Globus pallidus (tissue), 1 donor: Measurements from ENCODE around the gene MAOA.
A peak's percentile ranks its signal among the peaks of the same experiment; 100 is the strongest.
"Not testable (repeated sequence)": the region's sequence is repeated elsewhere in the genome, so short reads cannot be mapped to it uniquely, and the experiment has no call there.

Experiments
- DNase-seq: peaks from one replicate; pipeline ENCODE4 v3.0.0-alpha.2; 2015; ENCODE audit warnings: low spot score

MAOA gene

DNA sequence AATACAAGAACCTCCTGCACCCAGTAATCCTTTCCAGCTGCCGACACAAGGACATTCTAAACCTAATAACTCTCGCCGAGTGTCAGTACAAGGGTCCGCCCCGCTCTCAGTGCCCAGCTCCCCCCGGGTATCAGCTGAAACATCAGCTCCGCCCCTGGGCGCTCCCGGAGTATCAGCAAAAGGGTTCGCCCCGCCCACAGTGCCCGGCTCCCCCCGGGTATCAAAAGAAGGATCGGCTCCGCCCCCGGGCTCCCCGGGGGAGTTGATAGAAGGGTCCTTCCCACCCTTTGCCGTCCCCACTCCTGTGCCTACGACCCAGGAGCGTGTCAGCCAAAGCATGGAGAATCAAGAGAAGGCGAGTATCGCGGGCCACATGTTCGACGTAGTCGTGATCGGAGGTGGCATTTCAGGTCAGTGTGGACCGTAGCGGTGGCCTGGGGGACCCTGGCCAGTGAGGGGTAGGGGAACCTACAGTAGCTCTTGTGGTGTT lies at the start of gene MAOA:
TSS of gene MAOA (plus strand) at position 295 of the 490 bp plus-strand sequence. CDS start at position 338, 43 bp downstream.
- peak; percentile 47 for DNase-seq

DNA sequence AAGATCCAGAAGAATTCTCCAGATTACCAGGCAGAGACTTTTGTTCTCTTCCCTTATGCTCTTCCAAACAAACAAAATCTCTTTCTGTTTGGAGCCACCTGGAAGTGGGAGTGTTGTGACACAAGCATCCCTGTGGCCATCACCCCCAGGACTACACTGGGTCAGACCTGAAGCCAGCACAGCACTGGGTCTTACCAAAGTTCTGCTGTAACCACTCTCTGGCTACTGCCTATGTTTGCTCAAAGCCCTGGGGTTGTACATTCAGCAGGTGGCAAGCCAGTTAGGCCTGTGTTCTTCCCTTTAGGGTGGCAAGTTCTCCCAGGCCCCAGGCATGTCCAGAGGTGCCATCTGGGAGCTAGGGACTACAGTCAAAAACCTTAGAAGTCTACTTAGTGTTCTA lies 43.7 kb upstream of the MAOA start:
- DNase-seq = no peak

DNA sequence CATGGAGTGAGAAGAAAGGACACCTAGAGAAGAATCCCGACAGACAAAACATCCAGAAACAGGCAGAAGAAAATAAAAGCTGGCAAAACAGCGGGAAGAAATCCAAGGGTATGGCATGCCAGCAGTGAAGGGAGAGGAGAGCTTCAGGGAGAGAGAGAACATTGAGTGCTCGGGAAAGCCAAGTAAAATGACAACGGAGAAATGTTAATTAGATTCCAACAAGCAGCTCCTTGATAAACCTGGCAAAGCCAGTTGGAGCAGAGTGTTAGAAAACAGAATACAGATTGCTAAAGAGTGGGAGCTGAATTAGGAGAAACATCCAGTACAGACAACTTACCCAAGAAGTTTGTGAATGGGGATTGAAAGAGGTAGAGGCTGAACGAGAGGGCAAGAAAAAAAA lies 40.4 kb upstream of the MAOA start:
- peak; percentile 18 for DNase-seq

DNA sequence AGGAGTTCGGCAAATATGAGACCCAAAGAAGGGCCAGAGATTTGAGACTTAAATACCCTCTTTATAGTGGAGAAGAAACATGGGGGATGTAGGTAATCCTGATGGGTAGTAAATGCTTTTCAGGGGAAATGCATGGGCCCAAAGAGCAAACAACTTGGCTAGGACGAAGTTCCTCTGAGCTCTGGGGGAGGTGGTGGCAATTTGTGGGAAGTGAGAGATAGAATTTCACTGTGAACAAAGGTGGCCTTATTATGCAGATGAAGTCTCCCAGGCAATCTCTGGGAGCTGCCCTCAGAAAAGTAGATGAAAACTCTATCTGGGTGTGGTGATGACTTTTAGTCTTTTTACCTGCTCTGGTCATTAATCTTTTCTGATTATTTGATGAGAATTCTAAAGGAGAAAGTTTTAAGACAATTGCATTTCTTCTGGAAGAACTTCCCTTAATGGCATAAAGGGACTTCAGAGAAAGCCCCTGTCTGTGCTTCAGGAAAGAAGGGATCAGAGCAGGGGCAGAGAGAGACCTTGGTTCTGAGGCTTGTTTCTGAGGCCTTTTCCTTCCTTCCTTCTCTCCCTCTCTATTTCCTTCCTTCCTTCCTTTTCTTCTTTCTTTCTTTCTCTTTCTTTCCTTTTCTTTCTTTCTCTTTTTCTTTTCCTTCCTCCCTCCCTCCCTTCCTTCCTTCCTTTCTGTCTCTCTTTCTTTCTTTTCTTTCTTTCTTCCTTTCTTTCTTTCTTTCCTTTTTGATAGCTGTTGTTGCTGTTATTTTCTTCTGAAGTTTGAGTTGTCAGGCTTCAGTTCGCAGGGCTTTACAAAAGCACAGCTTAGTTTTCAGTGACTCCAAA lies 37.5 kb upstream of the MAOA start:
- DNase-seq = no peak

DNA sequence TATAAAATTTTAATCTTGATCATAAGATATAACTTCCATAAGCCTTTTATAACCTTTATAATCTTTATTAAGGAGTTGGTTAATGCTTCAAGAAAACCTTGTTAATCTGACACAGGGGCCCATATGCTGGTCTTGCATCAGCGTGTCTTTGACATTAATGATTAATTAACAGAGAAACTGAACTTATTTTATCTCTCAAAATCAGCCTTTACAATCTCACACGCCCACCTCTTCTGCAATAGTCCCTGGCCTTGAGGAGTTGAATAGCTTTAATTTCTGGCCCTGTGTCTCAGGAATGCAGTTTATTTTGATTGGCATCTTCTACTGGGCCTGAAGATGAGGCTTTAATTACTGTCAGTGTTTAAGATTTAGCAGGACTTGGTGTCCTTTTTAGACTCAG lies 36.2 kb upstream of the MAOA start:
- not testable (repeated sequence) for DNase-seq

DNA sequence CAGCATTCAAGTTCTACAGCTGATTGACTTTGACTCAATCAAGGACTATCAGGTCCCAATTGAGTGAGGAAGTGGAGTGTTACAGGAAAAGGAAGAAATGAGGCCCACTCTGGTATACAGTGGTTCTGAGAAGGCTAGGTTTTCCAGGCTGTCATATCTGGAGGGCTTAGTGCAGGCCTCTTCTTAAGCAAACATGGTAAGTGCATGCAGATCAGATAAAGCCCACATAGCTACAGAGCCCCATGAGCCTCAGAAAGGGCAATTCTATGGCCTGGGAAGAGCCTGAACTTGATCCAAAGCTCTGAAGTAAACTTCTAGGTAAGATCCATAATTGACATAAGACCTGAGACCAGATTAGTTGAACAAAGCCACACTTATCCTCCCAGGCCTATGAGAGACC lies 29.0 kb upstream of the MAOA start:
- DNase-seq = no peak

DNA sequence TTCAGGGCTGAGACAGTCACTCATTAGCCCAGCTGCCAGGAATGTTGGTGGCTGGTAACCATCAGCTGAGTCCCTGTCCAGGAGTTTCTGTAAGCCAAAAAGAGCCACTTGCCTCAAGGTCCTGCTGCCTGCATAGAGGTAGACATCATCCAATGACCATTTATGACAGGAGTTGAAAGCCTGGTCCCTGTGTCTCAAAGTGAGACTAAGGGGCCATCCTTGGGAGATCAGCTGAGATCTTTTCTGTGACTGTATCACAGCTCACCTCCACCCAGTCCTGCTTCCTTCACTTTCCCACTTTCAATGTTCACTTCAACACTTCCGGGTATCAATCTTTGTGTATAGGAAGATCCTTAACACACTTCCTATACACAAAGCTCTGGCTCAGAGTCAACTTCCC lies 28.4 kb upstream of the MAOA start:
- no peak for DNase-seq

DNA sequence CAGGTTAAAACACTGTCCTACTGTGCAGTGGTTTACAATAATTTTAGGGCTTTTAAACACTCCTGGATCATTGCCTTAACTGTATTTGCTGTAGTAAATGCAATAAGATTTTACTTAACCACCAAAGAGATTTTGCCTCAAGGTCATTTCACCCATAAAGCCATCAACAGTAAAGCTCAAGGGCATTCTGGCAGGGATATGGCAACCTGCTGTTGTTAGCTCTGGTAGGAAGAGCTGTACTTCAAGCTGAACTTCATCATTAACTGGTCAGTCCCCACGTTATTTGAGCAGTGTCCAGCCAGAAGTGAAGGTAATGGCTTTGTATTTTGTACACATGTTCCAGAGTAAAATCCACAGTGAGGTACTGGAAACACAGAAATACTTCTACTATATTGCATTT lies 26.9 kb upstream of the MAOA start:
- DNase-seq = no peak

DNA sequence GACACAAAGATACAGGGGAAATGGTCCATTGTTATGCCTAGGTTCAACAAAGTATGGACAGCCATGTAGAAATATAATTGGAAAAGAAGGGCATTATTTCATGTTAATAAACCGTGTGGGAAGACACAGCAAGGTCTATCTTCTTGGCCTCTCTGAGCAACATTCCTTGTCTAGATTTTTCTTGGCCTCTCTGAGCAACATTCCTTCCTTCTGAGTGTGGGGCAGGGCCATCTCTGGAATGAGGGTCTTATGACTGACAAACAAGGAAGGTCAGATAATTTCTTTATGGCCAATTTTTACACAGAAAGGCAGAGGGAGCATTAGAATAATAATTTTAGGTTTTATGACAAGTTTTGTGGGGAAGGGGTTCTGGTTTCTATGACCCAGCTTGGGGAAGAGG lies 24.3 kb upstream of the MAOA start:
- DNase-seq = no peak

DNA sequence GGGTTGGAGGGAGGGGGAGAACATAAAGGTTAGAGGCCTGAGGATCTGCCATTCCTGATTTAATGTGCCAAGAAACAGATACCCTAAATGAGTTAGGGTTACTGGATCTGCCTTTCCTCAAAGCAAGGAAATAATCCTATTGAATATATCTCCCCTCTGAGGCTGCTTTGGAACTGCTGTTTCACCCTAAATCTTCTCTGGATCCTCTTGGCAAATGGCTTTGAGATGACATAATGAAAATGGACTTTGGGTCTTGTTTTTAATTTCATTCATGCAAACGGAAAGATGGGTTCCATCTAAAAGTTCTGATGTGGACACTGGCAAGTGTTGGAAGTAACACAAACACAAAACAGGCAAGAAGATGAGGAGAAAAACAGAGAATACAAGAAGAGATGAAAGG lies 23.0 kb upstream of the MAOA start:
- no peak for DNase-seq

DNA sequence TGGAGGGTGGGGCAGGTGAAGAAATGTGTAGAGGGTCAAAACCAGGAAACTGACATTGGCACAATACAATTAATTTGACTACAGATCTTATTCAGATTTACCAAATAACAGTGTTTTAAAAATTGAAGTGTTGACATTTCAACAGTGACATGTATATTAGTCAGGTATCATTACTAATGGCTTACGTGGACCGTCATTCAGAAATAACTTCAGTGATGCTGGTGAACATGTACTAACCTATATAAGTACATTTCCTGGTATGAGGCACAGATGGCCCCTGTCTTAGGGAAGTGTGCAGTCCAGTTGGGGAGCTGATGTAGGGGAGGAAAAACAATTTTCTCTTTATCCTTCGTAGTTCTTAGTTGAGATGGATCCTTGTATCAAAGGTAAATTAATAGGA lies 22.3 kb upstream of the MAOA start:
- DNase-seq = no peak

DNA sequence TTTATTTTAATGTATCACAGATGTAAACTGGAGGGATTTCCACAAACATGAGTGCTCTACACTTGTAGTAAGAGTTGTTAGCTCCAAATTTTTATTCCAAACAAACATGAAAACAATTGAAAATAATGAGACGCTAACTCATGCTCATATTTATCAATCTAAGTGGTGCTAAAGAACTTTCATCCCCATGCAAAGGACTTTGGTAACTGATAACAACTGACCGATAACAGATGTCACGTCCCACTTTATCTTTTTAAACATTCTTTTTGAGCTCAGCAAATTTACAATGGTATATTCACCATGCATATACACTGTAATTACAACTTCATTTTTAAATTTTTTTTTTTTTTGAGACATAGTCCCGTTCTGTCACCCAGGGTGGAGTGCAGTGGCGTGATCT lies 15.6 kb upstream of the MAOA start:
- no peak for DNase-seq

DNA sequence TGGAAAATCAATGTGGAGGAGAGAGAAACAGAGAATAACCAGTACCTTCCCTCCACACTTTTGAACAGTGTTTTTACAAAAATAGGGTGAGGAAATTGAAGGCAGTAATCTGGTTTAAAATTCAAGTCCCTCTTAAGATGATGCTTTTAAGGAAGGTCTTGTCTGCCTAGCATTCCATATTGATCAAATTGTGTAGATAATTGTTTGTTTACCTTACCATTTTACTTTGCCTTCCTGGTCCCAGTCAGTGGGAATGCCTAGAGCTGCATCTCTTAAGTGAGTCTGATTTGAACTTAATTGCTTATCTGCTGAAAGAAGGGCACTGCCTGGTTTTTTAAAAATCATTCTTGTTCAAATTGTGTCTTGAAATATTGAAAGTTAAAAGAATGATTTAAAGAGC lies 14.4 kb upstream of the MAOA start:
- DNase-seq = no peak

DNA sequence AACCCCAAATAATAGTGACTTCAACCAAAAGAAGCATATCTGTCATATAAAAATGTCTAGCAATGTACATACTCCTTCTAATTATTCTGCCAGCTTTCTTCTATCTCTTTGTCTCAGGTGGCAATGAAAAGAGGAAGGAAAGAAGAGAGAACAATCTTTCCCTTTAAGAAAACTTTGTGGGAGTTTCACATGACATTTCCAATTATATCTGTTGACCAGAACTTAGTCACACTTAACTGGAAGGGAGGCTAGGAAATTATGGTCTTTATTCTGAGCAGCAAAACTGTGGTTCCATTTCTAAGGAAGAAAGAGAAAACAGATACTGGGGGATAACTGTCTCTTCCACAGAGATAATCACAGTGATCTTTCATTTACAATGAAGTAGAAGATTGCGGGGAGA lies 12.9 kb upstream of the MAOA start:
- DNase-seq = no peak

DNA sequence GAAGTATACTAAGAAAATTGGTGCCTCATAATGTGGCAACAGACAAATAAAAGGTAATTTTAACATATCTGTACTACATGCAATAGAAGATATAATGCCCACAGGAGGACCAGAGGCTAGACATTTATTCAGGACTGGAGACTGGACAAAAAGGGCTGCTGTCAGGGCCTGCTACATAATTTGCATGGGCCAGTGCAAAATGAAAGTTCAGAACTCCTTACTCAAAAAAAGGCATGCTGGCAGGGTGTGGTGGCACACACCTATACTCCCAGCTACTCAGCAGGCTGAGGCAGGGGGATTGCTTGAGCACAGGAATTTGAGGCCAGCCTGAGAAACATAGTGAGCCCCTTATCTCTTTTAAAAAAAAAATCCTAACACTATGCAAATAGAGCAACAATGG lies 12.4 kb upstream of the MAOA start:
- no peak for DNase-seq

DNA sequence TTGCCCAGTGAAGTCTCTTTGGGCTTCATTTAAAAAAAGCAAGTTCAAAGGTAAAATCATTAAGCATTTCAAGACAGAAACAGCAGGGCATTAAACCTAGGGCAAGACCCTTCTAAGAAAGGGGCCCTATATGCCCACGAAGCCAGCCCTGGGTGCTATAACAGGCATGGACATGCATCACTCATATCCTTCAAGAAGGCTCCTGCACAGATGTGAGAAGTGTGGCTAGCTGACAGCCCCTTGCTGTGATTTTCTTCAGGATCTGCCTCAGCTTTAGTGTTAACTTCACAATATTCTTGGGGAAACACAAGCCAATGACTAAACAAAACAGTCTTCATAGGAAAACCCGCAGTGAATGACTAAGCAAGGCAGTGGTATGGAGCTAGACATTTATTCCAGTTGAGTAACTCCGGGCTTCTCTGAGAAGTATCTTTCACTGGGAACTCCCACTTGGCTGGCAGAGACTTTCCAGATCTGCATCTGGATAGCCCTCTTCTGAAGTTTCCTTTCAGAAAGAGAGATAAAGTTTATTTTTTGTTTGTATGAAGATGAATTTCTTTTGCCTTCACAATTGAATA lies 11.9 kb upstream of the MAOA start:
- no peak for DNase-seq

DNA sequence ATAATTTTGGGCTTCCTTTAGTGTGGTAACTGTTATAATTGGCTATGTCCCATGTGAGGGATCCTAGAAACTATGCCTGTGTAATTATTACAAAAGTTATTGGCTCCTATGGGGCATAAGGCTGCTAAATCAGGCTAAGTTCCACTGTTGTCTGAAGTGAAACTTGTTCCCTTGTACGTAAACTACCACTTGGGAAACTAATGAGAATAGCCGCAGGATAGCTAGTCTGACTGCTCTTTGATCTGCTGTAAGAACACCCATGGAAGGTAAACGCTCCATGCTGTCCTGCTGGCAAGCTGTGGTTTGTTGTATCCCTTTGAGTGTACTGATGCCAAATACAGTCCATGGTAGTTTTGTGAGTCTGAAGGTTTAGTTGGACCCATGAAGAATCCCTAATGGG lies 9.3 kb upstream of the MAOA start:
- DNase-seq = no peak

DNA sequence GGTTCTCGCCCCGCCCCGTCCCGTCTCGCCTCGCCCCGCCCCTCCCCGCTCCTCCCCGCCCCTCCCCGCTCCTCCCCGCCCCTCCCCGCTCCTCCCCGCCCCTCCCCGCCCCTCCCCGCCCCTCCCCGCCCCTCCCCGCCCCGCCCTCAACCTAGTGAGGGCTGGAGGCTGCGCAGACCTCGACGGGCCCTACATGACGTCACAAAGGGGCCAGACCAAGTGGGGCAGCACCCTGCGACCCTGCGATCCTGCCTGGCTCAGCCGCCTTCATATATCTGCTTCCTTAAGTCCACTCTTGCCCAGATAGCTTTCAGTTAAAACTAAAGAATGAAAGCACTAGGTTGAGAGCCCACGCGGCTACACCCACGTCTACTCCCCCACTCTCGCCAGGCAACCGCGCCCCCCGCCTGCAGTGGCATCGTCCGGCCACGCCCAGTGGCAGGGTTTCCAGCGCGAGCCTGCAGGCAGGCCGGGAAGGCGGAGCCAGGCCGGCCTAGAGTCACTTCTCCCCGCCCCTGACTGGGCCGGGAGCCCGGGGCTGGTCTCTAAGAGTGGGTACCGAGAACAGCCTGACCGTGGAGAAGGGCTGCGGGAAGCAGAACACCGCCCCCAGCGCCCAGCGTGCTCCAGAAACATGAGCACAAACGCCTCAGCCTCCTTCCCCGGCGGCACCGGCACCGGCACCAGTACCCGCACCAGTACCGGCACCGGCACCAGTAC lies 1.5 kb upstream of the MAOA start:
- peak; percentile 93 for DNase-seq

DNA sequence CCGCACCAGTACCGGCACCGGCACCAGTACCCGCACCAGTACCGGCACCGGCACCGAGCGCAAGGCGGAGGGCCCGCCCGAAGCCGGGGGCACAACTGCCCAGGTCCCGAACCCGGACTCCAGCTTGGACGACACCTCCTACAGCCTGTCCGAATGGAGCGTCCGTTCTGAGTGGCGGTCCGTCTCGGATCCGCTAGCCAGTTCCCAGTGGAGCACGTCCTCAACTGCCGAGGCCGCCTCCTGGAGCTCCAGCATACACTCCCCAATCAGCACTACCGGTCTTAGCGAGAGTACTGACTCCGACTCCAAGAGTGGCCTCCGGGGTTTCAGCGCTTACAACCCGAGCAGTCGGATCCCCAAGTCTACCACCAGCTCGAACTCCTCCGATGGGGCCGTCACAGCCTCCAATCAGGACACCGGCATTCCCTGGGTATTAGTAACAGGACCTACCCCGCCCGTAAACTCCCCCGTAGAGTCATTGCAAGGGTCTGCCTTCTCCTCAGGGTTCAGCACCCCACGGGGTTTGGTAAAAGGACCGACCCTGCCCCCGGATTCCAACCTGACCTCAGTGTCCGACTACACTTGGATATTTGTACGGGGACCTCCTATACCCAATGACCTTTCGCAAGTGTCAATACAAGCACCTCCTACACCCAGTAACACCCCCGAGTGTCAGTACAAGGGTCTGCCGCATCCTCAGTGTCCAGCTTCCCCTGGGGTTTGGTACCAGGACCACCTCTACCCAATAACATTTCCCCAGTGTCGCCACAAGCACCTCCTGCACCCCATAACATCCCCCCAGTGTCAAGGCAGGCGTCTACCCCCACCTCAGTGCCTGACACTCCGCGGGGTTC lies 721 bp upstream of the MAOA start:
- peak; percentile 32 for DNase-seq

DNA sequence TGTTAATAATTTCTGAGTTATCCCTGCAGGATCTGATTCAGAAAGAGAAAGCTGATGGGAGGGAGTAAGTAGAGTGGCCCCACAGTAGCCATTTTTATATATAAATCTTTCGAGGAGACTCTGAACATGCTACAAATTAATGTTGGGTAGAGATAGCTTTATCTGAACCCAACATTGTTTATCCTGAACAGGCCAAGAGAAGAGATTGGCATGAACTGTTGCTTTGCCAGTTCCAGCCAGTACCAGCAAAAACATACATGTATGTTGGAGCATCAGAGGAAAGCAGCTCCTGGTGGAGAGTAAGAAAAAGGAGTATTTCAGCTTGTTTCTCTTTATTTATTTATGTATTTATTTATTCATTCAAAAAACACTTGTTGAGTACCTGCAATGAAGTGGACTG lies 1.6 kb downstream of the MAOA start:
- no peak for DNase-seq

DNA sequence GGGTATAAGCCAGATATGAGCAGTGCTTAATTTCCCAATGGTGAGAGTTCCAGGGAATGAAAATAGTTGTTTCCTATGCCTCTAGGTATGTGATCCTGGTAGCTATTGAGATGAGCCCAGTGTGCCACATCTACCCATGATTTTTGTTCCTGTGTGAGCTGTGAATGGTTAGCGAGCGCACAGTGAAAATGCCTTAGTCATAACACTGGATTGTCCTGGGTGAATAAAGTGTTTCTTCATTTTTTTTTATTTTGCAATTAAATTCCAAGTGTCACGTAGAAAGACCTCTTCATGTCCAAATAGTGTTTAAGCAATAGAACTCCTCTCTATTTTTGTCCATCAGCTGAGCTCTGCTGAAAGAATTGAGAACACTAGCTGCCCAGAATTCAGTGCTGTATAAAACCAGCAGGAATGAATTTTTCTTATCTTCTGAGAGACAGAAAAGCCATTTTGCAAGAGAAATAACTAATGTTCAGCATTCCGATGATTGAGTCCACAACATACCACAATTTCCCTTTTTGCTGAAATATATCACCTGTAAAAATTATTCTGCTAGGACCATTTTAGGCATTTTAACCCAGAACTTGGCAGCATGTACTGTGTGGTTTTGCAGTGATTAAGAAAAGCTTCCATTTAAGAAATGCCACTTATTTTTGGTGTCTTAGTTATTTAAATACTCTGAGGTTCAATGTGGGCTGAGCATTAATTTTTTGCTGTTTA lies 5.6 kb downstream of the MAOA start:
- no peak for DNase-seq
